ENCODE results near the gene TSNAX. TPM values are rescaled to one million over a fixed set of nuclear protein-coding genes. Genes with fewer than 3 reads are reported as not detected.
A peak's percentile ranks its signal among the peaks of the same experiment; 100 is the strongest.

Gene TSNAX
- total RNA-seq, 4 donors from 2014 or later, result 17.9 to 25.3 (median 22.4) TPM

- no peaks in the 10 kb centered on the region for H3K36me3 ChIP-seq
- H3K27me3 ChIP-seq, result no peaks in the 10 kb centered on the region
- H3K4me1 ChIP-seq, result peaks cover 0 to 6% (median 0%) of the 10 kb centered on the region in 4 donors
- DNase-seq (ENCODE audit: low spot score in 2 of 2), result no peak
- no peak overlapping the region for H3K27ac ChIP-seq
- WGBS, 2 donors, result 78 to 89% methylated on average over 10 of the region's 10 CpGs
- H3K9me3 ChIP-seq, result no peaks in the 10 kb centered on the region
- no peak for TF ChIP-seq POLR2A (IDR thresholded peaks at IDR 0.05)
- peak in 1 of 2 donors; percentile 66 for TF ChIP-seq EP300 (IDR thresholded peaks at IDR 0.05)
- H3K4me3 ChIP-seq, result no peak overlapping the region
Measured at GRCh38 chr1:231612393-231613089, 84.1 kb downstream of the TSNAX start.

GRCh38 chr1:231613419-231614349 is 85.2 kb downstream of the TSNAX start:
- 64 to 66% methylated on average over 7 of the region's 7 CpGs for WGBS, 2 donors
- Histone ChIP-seq H3K4me3 (no peak overlapping the region), H3K9me3 (no peaks in the 10 kb centered on the region), H3K27ac (no peak overlapping the region), H3K27me3 (no peaks in the 10 kb centered on the region), H3K36me3 (no peaks in the 10 kb centered on the region), H3K4me1 (peaks cover 0 to 6% (median 0%) of the 10 kb centered on the region in 4 donors)
- TF ChIP-seq CTCF (IDR thresholded peaks at IDR 0.05) (no peak), EP300 (IDR thresholded peaks at IDR 0.05) (no peak), POLR2A (IDR thresholded peaks at IDR 0.05) (no peak)
- DNase-seq (ENCODE audit: low spot score in 2 of 2), result no peak

Other genes with a start within 250 kb of the TSNAX start
- gene EXOC8, start 190.8 kb upstream of the TSNAX start, total RNA-seq, result 10 to 100 TPM; 12.6 to 15.7 (median 14.5) TPM
- 10 to 100 TPM; 12.1 to 33.4 (median 16.7) TPM for gene SPRTN, start 190.4 kb upstream of the TSNAX start, total RNA-seq
- gene EGLN1, start 106.4 kb upstream of the TSNAX start, total RNA-seq, result 10 to 100 TPM; 53.2 to 76.7 (median 60.1) TPM
- gene DISC1, start 98.1 kb downstream of the TSNAX start, total RNA-seq, result 10 to 100 TPM; 29.9 to 39.0 (median 32.7) TPM